COR-L47 (cell line): ENCODE data around the gene AK8.
"Not testable (repeated sequence)": the region's sequence is repeated elsewhere in the genome, so short reads cannot be mapped to it uniquely, and the experiment has no call there.

Source experiments
- DNase-seq: peaks from one replicate; lab custom pipeline; 2025; lab: John Stamatoyannopoulos, UW

Gene AK8

GRCh38 chr9:132711846-132712245 is 166.2 kb downstream of the AK8 start:
- DNase-seq: no peak

- DNase-seq: not testable (repeated sequence)
These were observed 166.9 kb downstream of the AK8 start for GRCh38 chr9:132711152-132711551.

GRCh38 chr9:132710333-132710732 is 167.8 kb downstream of the AK8 start:
- DNase-seq: no peak

- no peak for DNase-seq
These were observed 169.2 kb downstream of the AK8 start for GRCh38 chr9:132708769-132709430.

- no peak for DNase-seq
These were observed 169.8 kb downstream of the AK8 start for GRCh38 chr9:132708239-132708638.

GRCh38 chr9:132703336-132703735 is 174.7 kb downstream of the AK8 start:
- no peak for DNase-seq

GRCh38 chr9:132702254-132702653 is 175.8 kb downstream of the AK8 start:
- DNase-seq: no peak

GRCh38 chr9:132699956-132700355 is 178.1 kb downstream of the AK8 start:
- no peak for DNase-seq

GRCh38 chr9:132698989-132699388 is 179.1 kb downstream of the AK8 start:
- no peak for DNase-seq

GRCh38 chr9:132697230-132697629 is 180.9 kb downstream of the AK8 start:
- DNase-seq: no peak

- DNase-seq: no peak
These were observed 183.9 kb downstream of the AK8 start for GRCh38 chr9:132694144-132694543.

GRCh38 chr9:132690696-132691095 is 187.4 kb downstream of the AK8 start:
- DNase-seq: no peak

GRCh38 chr9:132683873-132684272 is 194.2 kb downstream of the AK8 start:
- DNase-seq: no peak

- DNase-seq: no peak
These were observed 196.5 kb downstream of the AK8 start for GRCh38 chr9:132681561-132681960.

GRCh38 chr9:132679946-132680625 is 198.0 kb downstream of the AK8 start:
- no peak for DNase-seq

GRCh38 chr9:132677976-132678375 is 200.1 kb downstream of the AK8 start:
- no peak for DNase-seq
